K562 (cell line): Measurements from ENCODE around the gene CIB2. TPM values are rescaled to one million over a fixed set of nuclear protein-coding genes. Genes with fewer than 3 reads are reported as not detected.

Experiments
- ADNP ChIP-seq: fragments of 200-800 bp; sonication (Bioruptor generic); IDR thresholded peaks from 2 replicates; pipeline ENCODE4 v1.6.1; 2016; ENCODE audit warnings: missing genetic modification characterization, missing compliant biosample characterization
- EGR1 ChIP-seq: fragments of 450-650 bp; conservative IDR thresholded peaks from 2 replicates; pipeline ENCODE4 v1.6.1; 2017; ENCODE audit warnings: mild to moderate bottlenecking
- ELF1 ChIP-seq: fragments of 200-800 bp; sonication (Bioruptor generic); IDR thresholded peaks from 2 replicates; pipeline ENCODE4 v1.6.1; 2016; ENCODE audit warnings: missing genetic modification characterization, missing compliant biosample characterization
- ERF ChIP-seq: fragments of 450-650 bp; formaldehyde crosslinking; IDR thresholded peaks from 2 replicates; pipeline ENCODE4 v1.4.0; 2020; ENCODE audit warnings: mild to moderate bottlenecking, mixed read lengths
- FOSL1 ChIP-seq: fragments of 200-800 bp; sonication (Bioruptor generic); conservative IDR thresholded peaks from 2 replicates; pipeline ENCODE4 v1.6.1; 2016; ENCODE audit warnings: missing genetic modification characterization, missing compliant biosample characterization
- FOXA3 ChIP-seq, 2 experiments: fragments of 450-650 bp in 1 of 2; sonication (generic) in 1 of 2; formaldehyde crosslinking; IDR thresholded peaks in 1 of 2; conservative IDR thresholded peaks in 1 of 2; 2 replicates each; pipeline versions ENCODE4 v1.4.0 to v1.8.0; 2020 to 2022; ENCODE audit warnings: mild to moderate bottlenecking in 2 of 2, missing genetic modification reagents in 1 of 2
- FOXK1 ChIP-seq: sonication (generic); formaldehyde crosslinking; IDR thresholded peaks from 2 replicates; pipeline ENCODE4 v1.8.0; 2022; ENCODE audit warnings: missing genetic modification reagents, mild to moderate bottlenecking, borderline replicate concordance
- HDAC3 ChIP-seq: fragments of 450-650 bp; IDR thresholded peaks from 2 replicates; pipeline ENCODE4 v1.6.1; 2018; ENCODE audit warnings: borderline replicate concordance, mild to moderate bottlenecking, moderate library complexity; ENCODE audit not compliant: partially characterized antibody
- KDM1A ChIP-seq, 2 experiments: fragments of 450-650 bp; IDR thresholded peaks; 2 replicates each; pipeline ENCODE4 v1.6.1; 2016; ENCODE audit warnings: mild to moderate bottlenecking in 2 of 2
- PHB ChIP-seq: fragments of 250-450 bp; sonication (Bioruptor Pico); IDR thresholded peaks from 2 replicates; pipeline ENCODE4 v1.5.0; 2021
- PRMT5 ChIP-seq: sonication (generic); formaldehyde crosslinking; IDR thresholded peaks from 2 replicates; pipeline ENCODE4 v1.5.0; 2020; ENCODE audit warnings: missing genetic modification reagents
- RBM17 ChIP-seq: fragments of 200-400 bp; formaldehyde crosslinking; IDR thresholded peaks from 2 replicates; pipeline ENCODE4 v1.6.1; 2017; ENCODE audit warnings: low read depth, mild to moderate bottlenecking, low read length, borderline replicate concordance
- SIRT6 ChIP-seq: IDR thresholded peaks from one replicate; pipeline ENCODE4 v1.6.1; 2012; ENCODE audit warnings: low read depth, mild to moderate bottlenecking, control low read depth, inconsistent platforms, low read length, moderate library complexity
- ZFP30 ChIP-seq: fragments of 250-450 bp; sonication (Bioruptor Pico); IDR thresholded peaks from 2 replicates; pipeline ENCODE4 v1.8.0; 2022; ENCODE audit warnings: moderate library complexity, mild to moderate bottlenecking, inconsistent platforms, borderline replicate concordance
- ZNF143 ChIP-seq: sonication (generic); formaldehyde crosslinking; IDR thresholded peaks from 2 replicates; pipeline ENCODE4 v1.9.0; 2022; ENCODE audit warnings: mild to moderate bottlenecking, missing genetic modification reagents
- ZNF696 ChIP-seq: fragments of 250-450 bp; sonication (Bioruptor Pico); conservative IDR thresholded peaks from 2 replicates; pipeline ENCODE4 v1.4.0; 2020; ENCODE audit warnings: mild to moderate bottlenecking, moderate library complexity
- polyA plus RNA-seq, 8 experiments: library from polyadenylated mRNA; depleted of rRNA in 4 of 8; stranded (reverse) in 5 of 8; unstranded in 3 of 8; fragments of >200 nt; fragmentation: Nextera tagmentation in 2 of 8; fragmentation: Illumina TruSeq in 1 of 8; extraction: Ambion mirVana in 2 of 8; extraction: Trizol in 1 of 8; gene quantifications; 2 replicates each; pipeline versions ENCODE4 v1.2.1 to v1.2.3, GENCODE V29; 2011 to 2014; ENCODE audit warnings: inconsistent platforms in 1 of 8, missing spikeins in 1 of 8
- total RNA-seq, 7 experiments: library from RNA; depleted of rRNA in 6 of 7; stranded (reverse); fragments of >200 nt in 6 of 7; fragmentation: Illumina TruSeq in 2 of 7; extraction: Trizol in 2 of 7; gene quantifications; 2 replicates each; pipeline versions ENCODE4 v1.2.1 to v1.2.3, GENCODE V29; 2011 to 2021; ENCODE audit warnings: low replicate concordance in 1 of 7
- TF ChIP-seq, protein P1 (sequence below): fragments of 450-650 bp; IDR thresholded peaks from 2 replicates; pipeline ENCODE4 v1.6.1; 2014; ENCODE audit warnings: low read depth, mild to moderate bottlenecking, moderate library complexity, borderline replicate concordance
- TF ChIP-seq, protein P2 (sequence below), 2 experiments: fragments of 450-650 bp; IDR thresholded peaks; 2 replicates each; pipeline ENCODE4 v1.6.1; 2018; ENCODE audit warnings: mild to moderate bottlenecking in 2 of 2, low read depth in 1 of 2; ENCODE audit not compliant: partially characterized antibody in 2 of 2
- TF ChIP-seq, protein P3 (sequence below): fragments of 250-450 bp; sonication (Bioruptor Pico); IDR thresholded peaks from 2 replicates; pipeline ENCODE4 v1.4.0; 2020
- TF ChIP-seq, protein P4 (sequence below): sonication (generic); formaldehyde crosslinking; IDR thresholded peaks from 2 replicates; pipeline ENCODE4 v1.8.0; 2022; ENCODE audit warnings: mild to moderate bottlenecking, missing genetic modification reagents

CIB2 gene
- total and polyA plus RNA-seq, 9 of the 15 experiments (the other 6 are each of a cell fraction or from before 2014, with no cell fraction given): 1.5 to 37.4 (median 19.4) TPM

DNA sequence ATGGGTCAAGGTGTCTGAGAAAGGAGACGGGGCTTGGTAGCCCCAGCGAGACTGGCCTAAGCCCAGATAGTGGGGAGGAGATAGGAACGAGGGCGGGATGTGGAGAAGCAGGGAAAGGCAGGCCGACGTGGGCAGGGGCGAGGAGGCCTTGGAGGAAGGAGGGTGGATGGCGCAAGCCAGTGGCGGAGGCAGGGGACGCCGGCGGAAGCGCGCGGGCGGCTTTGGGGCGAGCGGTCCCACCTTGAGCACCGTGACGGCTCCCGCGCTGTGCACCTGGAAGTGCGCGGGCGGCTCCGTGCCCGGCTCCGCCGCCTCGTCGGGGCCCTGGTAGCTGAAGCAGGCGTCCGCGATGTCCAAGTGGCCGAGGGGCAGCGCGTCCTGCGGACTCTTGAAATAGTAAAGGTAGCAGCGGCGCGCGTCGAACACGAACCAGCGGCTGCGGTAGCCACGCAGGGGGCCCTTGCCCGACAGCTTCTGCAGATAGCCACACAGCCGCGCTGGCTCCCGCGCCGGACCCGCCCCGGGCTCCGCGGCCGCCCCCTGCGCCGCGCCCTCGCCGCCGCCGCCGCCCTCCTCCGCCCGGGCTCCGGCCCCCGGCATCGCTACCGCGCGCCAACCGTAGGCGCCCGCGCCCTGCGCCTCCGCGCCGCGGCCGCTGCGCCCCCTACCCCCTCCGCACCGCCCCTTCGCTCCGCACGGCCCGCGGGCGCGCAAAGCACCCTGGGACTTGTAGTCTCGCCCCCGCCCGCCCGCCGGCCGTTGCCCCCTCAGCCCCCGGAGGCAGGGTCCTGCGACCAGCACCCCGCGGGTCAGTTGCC lies 54.0 kb downstream of the CIB2 start, which contains the start of gene TBC1D2B (continued):
- TF ChIP-seq, protein P1, sequence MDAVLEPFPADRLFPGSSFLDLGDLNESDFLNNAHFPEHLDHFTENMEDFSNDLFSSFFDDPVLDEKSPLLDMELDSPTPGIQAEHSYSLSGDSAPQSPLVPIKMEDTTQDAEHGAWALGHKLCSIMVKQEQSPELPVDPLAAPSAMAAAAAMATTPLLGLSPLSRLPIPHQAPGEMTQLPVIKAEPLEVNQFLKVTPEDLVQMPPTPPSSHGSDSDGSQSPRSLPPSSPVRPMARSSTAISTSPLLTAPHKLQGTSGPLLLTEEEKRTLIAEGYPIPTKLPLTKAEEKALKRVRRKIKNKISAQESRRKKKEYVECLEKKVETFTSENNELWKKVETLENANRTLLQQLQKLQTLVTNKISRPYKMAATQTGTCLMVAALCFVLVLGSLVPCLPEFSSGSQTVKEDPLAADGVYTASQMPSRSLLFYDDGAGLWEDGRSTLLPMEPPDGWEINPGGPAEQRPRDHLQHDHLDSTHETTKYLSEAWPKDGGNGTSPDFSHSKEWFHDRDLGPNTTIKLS: no peak
- TF ChIP-seq ZFP30 (CRISPR knock-in tag): no peak
- TF ChIP-seq ZNF143 (CRISPR knock-in tag): peak; percentile 77
- TF ChIP-seq FOXA3 (CRISPR knock-in tag; conservative IDR thresholded peaks at IDR 0.05 in 1 of 2, IDR thresholded peaks at IDR 0.05 in 1 of 2): no peak
- TF ChIP-seq, protein P2, sequence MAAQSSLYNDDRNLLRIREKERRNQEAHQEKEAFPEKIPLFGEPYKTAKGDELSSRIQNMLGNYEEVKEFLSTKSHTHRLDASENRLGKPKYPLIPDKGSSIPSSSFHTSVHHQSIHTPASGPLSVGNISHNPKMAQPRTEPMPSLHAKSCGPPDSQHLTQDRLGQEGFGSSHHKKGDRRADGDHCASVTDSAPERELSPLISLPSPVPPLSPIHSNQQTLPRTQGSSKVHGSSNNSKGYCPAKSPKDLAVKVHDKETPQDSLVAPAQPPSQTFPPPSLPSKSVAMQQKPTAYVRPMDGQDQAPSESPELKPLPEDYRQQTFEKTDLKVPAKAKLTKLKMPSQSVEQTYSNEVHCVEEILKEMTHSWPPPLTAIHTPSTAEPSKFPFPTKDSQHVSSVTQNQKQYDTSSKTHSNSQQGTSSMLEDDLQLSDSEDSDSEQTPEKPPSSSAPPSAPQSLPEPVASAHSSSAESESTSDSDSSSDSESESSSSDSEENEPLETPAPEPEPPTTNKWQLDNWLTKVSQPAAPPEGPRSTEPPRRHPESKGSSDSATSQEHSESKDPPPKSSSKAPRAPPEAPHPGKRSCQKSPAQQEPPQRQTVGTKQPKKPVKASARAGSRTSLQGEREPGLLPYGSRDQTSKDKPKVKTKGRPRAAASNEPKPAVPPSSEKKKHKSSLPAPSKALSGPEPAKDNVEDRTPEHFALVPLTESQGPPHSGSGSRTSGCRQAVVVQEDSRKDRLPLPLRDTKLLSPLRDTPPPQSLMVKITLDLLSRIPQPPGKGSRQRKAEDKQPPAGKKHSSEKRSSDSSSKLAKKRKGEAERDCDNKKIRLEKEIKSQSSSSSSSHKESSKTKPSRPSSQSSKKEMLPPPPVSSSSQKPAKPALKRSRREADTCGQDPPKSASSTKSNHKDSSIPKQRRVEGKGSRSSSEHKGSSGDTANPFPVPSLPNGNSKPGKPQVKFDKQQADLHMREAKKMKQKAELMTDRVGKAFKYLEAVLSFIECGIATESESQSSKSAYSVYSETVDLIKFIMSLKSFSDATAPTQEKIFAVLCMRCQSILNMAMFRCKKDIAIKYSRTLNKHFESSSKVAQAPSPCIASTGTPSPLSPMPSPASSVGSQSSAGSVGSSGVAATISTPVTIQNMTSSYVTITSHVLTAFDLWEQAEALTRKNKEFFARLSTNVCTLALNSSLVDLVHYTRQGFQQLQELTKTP (IDR thresholded peaks at IDR 0.05; ENCODE audit: low read depth in 1 of 2, partially characterized antibody in 2 of 2): no peak
- TF ChIP-seq ELF1 (tag): no peak
- no peak for TF ChIP-seq PHB (CRISPR knock-in tag)
- TF ChIP-seq FOXK1 (CRISPR knock-in tag): no peak
- TF ChIP-seq, protein P3, sequence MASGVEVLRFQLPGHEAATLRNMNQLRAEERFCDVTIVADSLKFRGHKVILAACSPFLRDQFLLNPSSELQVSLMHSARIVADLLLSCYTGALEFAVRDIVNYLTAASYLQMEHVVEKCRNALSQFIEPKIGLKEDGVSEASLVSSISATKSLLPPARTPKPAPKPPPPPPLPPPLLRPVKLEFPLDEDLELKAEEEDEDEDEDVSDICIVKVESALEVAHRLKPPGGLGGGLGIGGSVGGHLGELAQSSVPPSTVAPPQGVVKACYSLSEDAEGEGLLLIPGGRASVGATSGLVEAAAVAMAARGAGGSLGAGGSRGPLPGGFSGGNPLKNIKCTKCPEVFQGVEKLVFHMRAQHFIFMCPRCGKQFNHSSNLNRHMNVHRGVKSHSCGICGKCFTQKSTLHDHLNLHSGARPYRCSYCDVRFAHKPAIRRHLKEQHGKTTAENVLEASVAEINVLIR: no peak
- TF ChIP-seq EGR1: peak; percentile 61
- no peak for TF ChIP-seq HDAC3
- TF ChIP-seq ADNP: no peak
- TF ChIP-seq RBM17: no peak
- TF ChIP-seq SIRT6: no peak
- TF ChIP-seq, protein P4, sequence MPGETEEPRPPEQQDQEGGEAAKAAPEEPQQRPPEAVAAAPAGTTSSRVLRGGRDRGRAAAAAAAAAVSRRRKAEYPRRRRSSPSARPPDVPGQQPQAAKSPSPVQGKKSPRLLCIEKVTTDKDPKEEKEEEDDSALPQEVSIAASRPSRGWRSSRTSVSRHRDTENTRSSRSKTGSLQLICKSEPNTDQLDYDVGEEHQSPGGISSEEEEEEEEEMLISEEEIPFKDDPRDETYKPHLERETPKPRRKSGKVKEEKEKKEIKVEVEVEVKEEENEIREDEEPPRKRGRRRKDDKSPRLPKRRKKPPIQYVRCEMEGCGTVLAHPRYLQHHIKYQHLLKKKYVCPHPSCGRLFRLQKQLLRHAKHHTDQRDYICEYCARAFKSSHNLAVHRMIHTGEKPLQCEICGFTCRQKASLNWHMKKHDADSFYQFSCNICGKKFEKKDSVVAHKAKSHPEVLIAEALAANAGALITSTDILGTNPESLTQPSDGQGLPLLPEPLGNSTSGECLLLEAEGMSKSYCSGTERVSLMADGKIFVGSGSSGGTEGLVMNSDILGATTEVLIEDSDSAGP (CRISPR knock-in tag): 0 out of 2 replicates have a peak, but pooled peaks have one; percentile 33
- no peak for TF ChIP-seq ZNF696 (CRISPR knock-in tag)
- no peak for TF ChIP-seq KDM1A (IDR thresholded peaks at IDR 0.05)
- TF ChIP-seq PRMT5 (CRISPR knock-in tag): no peak
- no peak for TF ChIP-seq FOSL1 (tag)
- no peak for TF ChIP-seq ERF (CRISPR knock-in tag)
